Keratinocyte (primary cell): ENCODE measurements around the gene FAM209B.

Experiments
- CTCF ChIP-seq, 3 experiments: IDR thresholded peaks in 1 of 3; conservative IDR thresholded peaks in 1 of 3; optimal IDR thresholded peaks in 1 of 3; 2 replicates in 2 of 3; 3 replicates in 1 of 3; pipeline versions ENCODE3 to v1.5.1; 2011; ENCODE audit warnings: low read length in 3 of 3, mild to moderate bottlenecking in 3 of 3, moderate library complexity in 2 of 3, control low read depth in 1 of 3, inconsistent platforms in 1 of 3; ENCODE audit not compliant: insufficient read depth in 2 of 3; ENCODE audit errors: extremely low read depth in 1 of 3
- EZH2 ChIP-seq: IDR thresholded peaks from one replicate; pipeline ENCODE4 v1.6.1; 2012; ENCODE audit warnings: inconsistent platforms, mild to moderate bottlenecking, low read length, moderate library complexity

- TF ChIP-seq CTCF (optimal IDR thresholded peaks at IDR 0.05 in 1 of 3, IDR thresholded peaks at IDR 0.05 in 1 of 3, conservative IDR thresholded peaks at IDR 0.05 in 1 of 3; ENCODE audit: extremely low read depth in 1 of 3, insufficient read depth in 2 of 3, low read length in 3 of 3): no peak
- no peak for TF ChIP-seq EZH2
Observed at GRCh38 chr20:56501116-56501515, 31.9 kb upstream of the FAM209B start.
